GM12892 (cell line): Measurements from ENCODE around the gene DLG4.

Experiments
- POLR2A ChIP-seq: IDR thresholded peaks from 2 replicates; pipeline ENCODE4 v1.6.1; 2011; ENCODE audit warnings: low read depth, low read length, control low read depth
- POLR2AphosphoS5 ChIP-seq: IDR thresholded peaks from 2 replicates; pipeline ENCODE4 v1.6.1; 2011; ENCODE audit warnings: low read depth, low read length, control low read depth
- TAF1 ChIP-seq: IDR thresholded peaks from 2 replicates; pipeline ENCODE4 v1.6.1; 2011; ENCODE audit warnings: low read depth, mild to moderate bottlenecking, control low read depth, low read length, borderline replicate concordance

DNA sequence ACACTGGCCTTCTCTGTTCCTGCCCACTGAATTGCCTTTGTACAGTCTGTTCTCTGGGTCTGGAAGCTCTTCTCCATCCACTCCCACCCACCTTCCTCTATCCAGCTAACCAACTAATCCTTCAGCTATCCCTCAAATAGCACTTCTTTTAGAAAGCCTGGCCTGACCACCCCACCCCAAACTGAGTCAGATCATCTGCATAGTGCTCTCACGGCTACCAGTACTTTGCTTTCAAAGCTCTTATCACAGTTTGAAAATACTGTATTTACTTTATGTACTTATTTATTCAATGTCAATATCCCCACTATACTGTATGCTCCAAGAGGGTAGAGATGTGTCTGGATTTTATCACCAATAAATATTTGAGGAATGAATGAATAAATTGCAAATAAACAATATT is 47.1 kb upstream of the DLG4 start:
- TF ChIP-seq TAF1 (no peak), POLR2A (no peak), POLR2AphosphoS5 (no peak)
